Activated naive CD8-positive, alpha-beta T cell treated with anti-CD3 and anti-CD28 coated beads, Interleukin-2, amount 50 U/mL, for 16 hours (primary cell): Measurements from ENCODE around the gene IL17B.
A peak's percentile ranks its signal among the peaks of the same experiment; 100 is the strongest.

Experiments used
- DNase-seq: peaks from one replicate; pipeline ENCODE4 v3.0.0-alpha.2; 2020; ENCODE audit warnings: low read depth, low spot score

IL17B gene

GRCh38 chr5:149379818-149380374, 804 bp upstream of the IL17B start:
- no peak for DNase-seq

GRCh38 chr5:149378241-149378820, 761 bp downstream of the IL17B start:
- DNase-seq: no peak

- DNase-seq: no peak
These were observed 2.2 kb downstream of the IL17B start for GRCh38 chr5:149376711-149377447.

GRCh38 chr5:149376104-149376503, 3.0 kb downstream of the IL17B start:
- DNase-seq: no peak

GRCh38 chr5:149375434-149375833, 3.7 kb downstream of the IL17B start:
- no peak for DNase-seq

- DNase-seq: no peak
These were observed 4.3 kb downstream of the IL17B start for GRCh38 chr5:149374801-149375200.

GRCh38 chr5:149374303-149374702, 4.8 kb downstream of the IL17B start:
- no peak for DNase-seq

GRCh38 chr5:149372932-149373331, 6.2 kb downstream of the IL17B start:
- no peak for DNase-seq

- no peak for DNase-seq
These were observed 6.9 kb downstream of the IL17B start for GRCh38 chr5:149372076-149372795.

GRCh38 chr5:149371296-149371962, 7.7 kb downstream of the IL17B start:
- peak; percentile 43 for DNase-seq

- DNase-seq: no peak
These were observed 8.2 kb downstream of the IL17B start for GRCh38 chr5:149370878-149371277.

GRCh38 chr5:149367972-149368645, 11.0 kb downstream of the IL17B start:
- DNase-seq: no peak

- DNase-seq: peak; percentile 28
These were observed 11.7 kb downstream of the IL17B start for GRCh38 chr5:149367249-149367971.

- DNase-seq: no peak
These were observed 12.8 kb downstream of the IL17B start for GRCh38 chr5:149366169-149366729.

- no peak for DNase-seq
These were observed 13.7 kb downstream of the IL17B start for GRCh38 chr5:149365418-149365817.

GRCh38 chr5:149364719-149365118, 14.4 kb downstream of the IL17B start:
- DNase-seq: no peak

GRCh38 chr5:149363936-149364335, 15.2 kb downstream of the IL17B start:
- DNase-seq: no peak

GRCh38 chr5:149363358-149363757, 15.7 kb downstream of the IL17B start:
- no peak for DNase-seq

- DNase-seq: no peak
These were observed 16.6 kb downstream of the IL17B start for GRCh38 chr5:149362541-149362940.

- no peak for DNase-seq
These were observed 18.8 kb downstream of the IL17B start for GRCh38 chr5:149360272-149360671.
